NCI-H345 treated with DMSO at 0.1 percent for 48 hours (cell line): ENCODE measurements around the gene PLEKHD1.
"Not testable (repeated sequence)": the region's sequence is repeated elsewhere in the genome, so short reads cannot be mapped to it uniquely, and the experiment has no call there.

Experiments used
- DNase-seq: peaks from one replicate; lab custom pipeline; 2025; ENCODE audit not compliant: unreplicated experiment; lab: John Stamatoyannopoulos, UW

Gene PLEKHD1

GRCh38 chr14:69484444-69485314, at the start of gene PLEKHD1:
TSS of gene PLEKHD1 (plus strand) at chr14:69484728. CDS start at chr14:69484966, 238 bp downstream.
- DNase-seq = no peak

- no peak for DNase-seq
These were observed 44.8 kb upstream of the PLEKHD1 start for GRCh38 chr14:69439521-69440270.

- DNase-seq = no peak
These were observed 42.6 kb upstream of the PLEKHD1 start for GRCh38 chr14:69441948-69442347.

- DNase-seq = no peak
These were observed 41.2 kb upstream of the PLEKHD1 start for GRCh38 chr14:69443296-69443805.

- no peak for DNase-seq
These were observed 35.3 kb upstream of the PLEKHD1 start for GRCh38 chr14:69449216-69449615.

GRCh38 chr14:69451941-69452340, 32.6 kb upstream of the PLEKHD1 start:
- DNase-seq = no peak

- DNase-seq = no peak
These were observed 26.2 kb upstream of the PLEKHD1 start for GRCh38 chr14:69458350-69458749.

- no peak for DNase-seq
These were observed 25.4 kb upstream of the PLEKHD1 start for GRCh38 chr14:69459122-69459521.

- DNase-seq = peak; percentile 35
These were observed 24.3 kb upstream of the PLEKHD1 start for GRCh38 chr14:69460093-69460701.

- DNase-seq = no peak
These were observed 20.1 kb upstream of the PLEKHD1 start for GRCh38 chr14:69464379-69464778.

- DNase-seq = no peak
These were observed 19.7 kb upstream of the PLEKHD1 start for GRCh38 chr14:69464829-69465228.

GRCh38 chr14:69468949-69469348, 15.6 kb upstream of the PLEKHD1 start:
- no peak for DNase-seq

GRCh38 chr14:69471436-69471835, 13.1 kb upstream of the PLEKHD1 start:
- DNase-seq = no peak

- no peak for DNase-seq
These were observed 12.6 kb upstream of the PLEKHD1 start for GRCh38 chr14:69471916-69472315.

GRCh38 chr14:69473260-69473659, 11.3 kb upstream of the PLEKHD1 start:
- no peak for DNase-seq

GRCh38 chr14:69473946-69474345, 10.6 kb upstream of the PLEKHD1 start:
- no peak for DNase-seq

GRCh38 chr14:69475194-69475818, 9.2 kb upstream of the PLEKHD1 start:
- DNase-seq = peak; percentile 11

GRCh38 chr14:69476824-69477450, 7.6 kb upstream of the PLEKHD1 start:
- not testable (repeated sequence) for DNase-seq

GRCh38 chr14:69478055-69478454, 6.5 kb upstream of the PLEKHD1 start:
- DNase-seq = not testable (repeated sequence)

- DNase-seq = no peak
These were observed 4.8 kb upstream of the PLEKHD1 start for GRCh38 chr14:69479696-69480095.

GRCh38 chr14:69480136-69480535, 4.4 kb upstream of the PLEKHD1 start:
- DNase-seq = no peak
